Upper lobe of right lung (tissue), 1 donor: ENCODE results near the gene RNFT1. TPM values are rescaled to one million over a fixed set of nuclear protein-coding genes. Genes with fewer than 3 reads are reported as not detected.

Experiments
- ATAC-seq: fragments of 200-7000 bp; cut with Tn5 transposase; one replicate; pipeline ENCODE4 v1.9.1; 2020; ENCODE audit warnings: mild to moderate bottlenecking, moderate library complexity
- DNase-seq: peaks from one replicate; pipeline ENCODE4 v3.0.0-alpha.2; 2020
- H3K27ac ChIP-seq: fragments of 200-600 bp; one replicate; pipeline ENCODE4 v1.8.0; 2022
- H3K27me3 ChIP-seq: fragments of 200-600 bp; one replicate; pipeline ENCODE4 v1.8.0; 2022; ENCODE audit warnings: mild to moderate bottlenecking
- H3K36me3 ChIP-seq: fragments of 200-600 bp; one replicate; pipeline ENCODE4 v1.8.0; 2022
- H3K4me1 ChIP-seq: fragments of 200-600 bp; one replicate; pipeline ENCODE4 v1.8.0; 2022
- H3K4me3 ChIP-seq: fragments of 200-600 bp; one replicate; pipeline ENCODE4 v1.8.0; 2022; ENCODE audit warnings: mild to moderate bottlenecking
- H3K9me3 ChIP-seq: fragments of 200-600 bp; one replicate; pipeline ENCODE4 v1.8.0; 2022
- CTCF ChIP-seq: fragments of 200-600 bp; IDR thresholded peaks from one replicate; pipeline ENCODE4 v1.8.0; 2022; ENCODE audit warnings: antibody characterized with exemption
- intact Hi-C: fragments of 100-400 bp; cut with DNase I; formaldehyde crosslinking; loops from one replicate; pipeline ENCODE4 v1.11.0; 2022
- total RNA-seq: library from RNA; stranded (reverse); fragmentation: NEBNext Ultra II Directional; extraction: Animal tissue kit (Norgen Biotek cat#: 25700); gene quantifications from one replicate; pipeline ENCODE4 v1.2.1, GENCODE V29; 2021
- donor health status: DM: no; HTN: yes; CAD: no; lungs with severe emphysema.

The RNFT1 gene
- total RNA-seq, 1 donor from 2014 or later, result 30.1 TPM

GRCh38 chr17:59916446-59916845 is 48.1 kb downstream of the RNFT1 start:
- Histone ChIP-seq H3K4me1 (no peaks in the 10 kb centered on the region), H3K36me3 (peaks cover 89% of the 10 kb centered on the region), H3K27ac (no peak overlapping the region), H3K9me3 (no peaks in the 10 kb centered on the region), H3K4me3 (no peak overlapping the region), H3K27me3 (no peaks in the 10 kb centered on the region)
- ATAC-seq (no peak), DNase-seq (no peak)
- TF ChIP-seq CTCF, result no peak
- intact Hi-C loops, result no loop called here

DNA sequence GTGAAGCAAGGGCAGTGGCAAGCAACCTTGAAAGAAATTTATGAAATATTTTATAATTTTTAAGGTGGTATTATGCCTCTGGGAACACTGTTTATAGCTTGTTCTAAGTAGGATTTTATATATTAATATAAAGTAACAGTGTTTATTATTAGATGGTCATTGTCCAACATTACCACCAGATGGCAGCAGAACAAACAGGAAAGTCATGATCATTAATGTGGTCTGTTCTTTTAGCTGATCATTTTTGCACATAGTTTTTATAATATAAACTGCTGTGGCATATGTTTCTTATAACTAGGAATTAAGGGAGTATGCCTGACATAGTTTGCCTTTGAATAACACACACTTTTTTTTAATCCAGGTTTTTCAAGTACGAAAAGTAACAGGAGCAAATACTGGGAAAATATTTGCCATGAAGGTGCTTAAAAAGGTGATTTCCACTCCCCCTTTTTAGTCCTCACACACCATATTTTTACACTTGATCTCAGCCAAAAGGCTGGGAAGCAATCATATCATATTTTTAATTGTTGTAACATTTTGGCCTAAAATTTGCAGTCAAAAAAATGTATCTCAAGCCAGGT is 50.2 kb downstream of the RNFT1 start:
- no peaks in the 10 kb centered on the region for H3K4me1 ChIP-seq
- peak; percentile 66 for ATAC-seq

DNA sequence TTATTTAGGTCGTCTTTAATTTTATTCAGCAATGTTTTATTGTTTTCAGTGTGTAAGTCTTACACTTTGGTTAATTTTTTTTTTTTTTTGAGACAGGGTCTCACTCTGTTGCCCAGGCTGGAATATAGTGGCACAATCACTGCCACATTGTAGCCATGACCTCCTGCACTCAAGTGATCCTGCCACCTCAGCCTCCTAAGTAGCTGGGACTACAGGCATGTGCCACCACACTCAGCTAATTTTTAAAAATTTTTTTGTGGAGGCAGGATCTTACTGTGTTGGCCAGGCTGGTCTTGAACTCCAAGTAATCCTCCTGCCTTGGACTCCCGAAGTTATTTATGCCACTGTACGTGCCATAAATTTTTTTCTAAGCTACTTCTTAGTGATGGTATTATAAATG is 57.1 kb downstream of the RNFT1 start:
- H3K27me3 ChIP-seq, result no peaks in the 10 kb centered on the region
- ATAC-seq (no peak), DNase-seq (no peak)
- intact Hi-C loops, result no loop called here
- no peak overlapping the region for H3K27ac ChIP-seq
- H3K4me3 ChIP-seq, result no peak overlapping the region
- no peak for TF ChIP-seq CTCF
- no peaks in the 10 kb centered on the region for H3K9me3 ChIP-seq
- peaks cover 22% of the 10 kb centered on the region for H3K36me3 ChIP-seq
- H3K4me1 ChIP-seq, result no peaks in the 10 kb centered on the region

More for the DNA sequence above, 50.2 kb downstream of the RNFT1 start:
- H3K9me3 ChIP-seq, result no peaks in the 10 kb centered on the region
- DNase-seq, result no peak
- no peak overlapping the region for H3K27ac ChIP-seq
- peak; percentile 68 for TF ChIP-seq CTCF
- no peaks in the 10 kb centered on the region for H3K27me3 ChIP-seq
- H3K4me3 ChIP-seq, result no peak overlapping the region
- intact Hi-C loops, result no loop called here
- peaks cover 76% of the 10 kb centered on the region for H3K36me3 ChIP-seq

DNA sequence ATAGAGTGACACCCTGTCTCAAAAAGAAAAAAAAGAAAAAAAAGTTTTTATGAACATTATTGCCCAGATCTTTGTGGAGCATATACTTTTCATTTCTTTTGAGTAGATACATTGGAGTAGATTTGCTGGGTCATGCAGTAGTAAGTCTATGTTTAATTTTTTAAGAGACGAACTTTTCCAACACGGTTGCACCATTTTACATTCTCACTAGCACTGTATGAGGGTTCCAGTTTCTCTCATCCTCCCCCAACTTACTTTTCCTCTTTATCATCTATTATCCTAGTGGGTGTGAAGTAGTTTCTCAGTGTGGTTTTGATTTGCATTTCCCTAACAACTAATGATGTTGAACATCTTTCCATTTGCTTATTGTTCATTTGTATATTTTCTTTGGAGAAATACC is 61.1 kb downstream of the RNFT1 start:
- DNase-seq, result no peak
- no peaks in the 10 kb centered on the region for H3K4me1 ChIP-seq
- no peak overlapping the region for H3K27ac ChIP-seq
- no peak for TF ChIP-seq CTCF
- ATAC-seq, result no peak
- H3K4me3 ChIP-seq, result no peak overlapping the region
- H3K27me3 ChIP-seq, result no peaks in the 10 kb centered on the region
- no peaks in the 10 kb centered on the region for H3K9me3 ChIP-seq
- H3K36me3 ChIP-seq, result peaks cover 9% of the 10 kb centered on the region
- intact Hi-C loops, result no loop called here

Other genes with a start within 250 kb of the RNFT1 start
- 15.3 TPM for gene TUBD1, start 71.8 kb downstream of the RNFT1 start, total RNA-seq
- 34.9 TPM for gene RPS6KB1, start 71.6 kb downstream of the RNFT1 start, total RNA-seq
- 26.9 TPM for gene HEATR6, start 114.2 kb upstream of the RNFT1 start, total RNA-seq
- 73.1 TPM for gene CA4, start 185.2 kb upstream of the RNFT1 start, total RNA-seq